ENCODE results near the gene MBD3. TPM values are rescaled to one million over a fixed set of nuclear protein-coding genes. Genes with fewer than 3 reads are reported as not detected.
"Not testable (repeated sequence)": the region's sequence is repeated elsewhere in the genome, so short reads cannot be mapped to it uniquely, and the experiment has no call there.

The MBD3 gene
- total RNA-seq, result 66.8 and 85.2 TPM in 2 replicates
- 19.8 and 27.6 TPM in 2 replicates for polyA plus RNA-seq
- 42.7 and 73.7 TPM in 2 replicates for polyA plus RNA-seq (2012)
- polyA minus RNA-seq (ENCODE audit: low replicate concordance), result 30.6 and 41.2 TPM in 2 replicates

- Histone ChIP-seq H3K4me1 (ENCODE audit: control insufficient read depth, extremely low read depth, insufficient read depth, low read length) (peaks cover 9% of the 10 kb centered on the region), H3K36me3 (ENCODE audit: control insufficient read depth, insufficient read depth, low read length) (peaks cover 9% of the 10 kb centered on the region), H3K4me3 (replicated peaks in 1 of 4; ENCODE audit: control extremely low read depth in 1 of 4, insufficient read depth in 1 of 4, low read depth in 3 of 4, low read length in 4 of 4) (peak within 1 kb of the TSS; percentile 81 to 92 (median 83)), H3K27ac (ENCODE audit: insufficient read depth, low read length) (peak within 1 kb of the TSS; percentile 84), H3K4me2 (ENCODE audit: extremely low read depth, insufficient read depth, low read length) (peak within 1 kb of the TSS; percentile 96), H2AFZ (ENCODE audit: low read length) (peak within 1 kb of the TSS; percentile 0), H3K9me3 (ENCODE audit: control insufficient read depth, insufficient read depth, low read depth, low read length) (no peaks in the 10 kb centered on the region), H4K20me1 (ENCODE audit: control insufficient read depth, extremely low read depth, insufficient read depth, low read length) (no peaks in the 10 kb centered on the region), H3K79me2 (ENCODE audit: control insufficient read depth, insufficient read depth, low read length) (peaks cover 38% of the 10 kb centered on the region), H3K27me3 (ENCODE audit: control insufficient read depth, insufficient read depth, low read length) (no peaks in the 10 kb centered on the region), H3K9ac (ENCODE audit: insufficient read depth, low read length) (peak within 1 kb of the TSS; percentile 92)
- peak; percentile 85 to 95 for DNase-seq (ENCODE audit: low read depth in 2 of 2)
- no peak for TF ChIP-seq EZH2 (IDR thresholded peaks at IDR 0.05; ENCODE audit: low read length, missing control alignments)
- no peak for TF ChIP-seq CTCF (conservative IDR thresholded peaks at IDR 0.05 in 1 of 2, IDR thresholded peaks at IDR 0.05 in 1 of 2; ENCODE audit: low read depth in 1 of 2, low read length in 2 of 2)
These were observed at the start of gene MBD3 for GRCh38 chr19:1592755-1593500. TSS of gene MBD3 (minus strand) at chr19:1592865. CDS start at chr19:1592631, 234 bp downstream.

- not testable (repeated sequence) for H4K20me1 ChIP-seq (ENCODE audit: control insufficient read depth, extremely low read depth, insufficient read depth, low read length); H3K4me3 ChIP-seq (replicated peaks in 1 of 4; ENCODE audit: control extremely low read depth in 1 of 4, insufficient read depth in 1 of 4, low read depth in 3 of 4, low read length in 4 of 4); H3K27ac ChIP-seq (ENCODE audit: insufficient read depth, low read length); H3K4me1 ChIP-seq (ENCODE audit: control insufficient read depth, extremely low read depth, insufficient read depth, low read length); H3K27me3 ChIP-seq (ENCODE audit: control insufficient read depth, insufficient read depth, low read length); H3K9ac ChIP-seq (ENCODE audit: insufficient read depth, low read length); DNase-seq (ENCODE audit: low read depth in 2 of 2); H2AFZ ChIP-seq (ENCODE audit: low read length); H3K4me2 ChIP-seq (ENCODE audit: extremely low read depth, insufficient read depth, low read length); H3K9me3 ChIP-seq (ENCODE audit: control insufficient read depth, insufficient read depth, low read depth, low read length)
- Histone ChIP-seq H3K36me3 (ENCODE audit: control insufficient read depth, insufficient read depth, low read length) (peaks cover 20% of the 10 kb centered on the region), H3K79me2 (ENCODE audit: control insufficient read depth, insufficient read depth, low read length) (peaks cover 16% of the 10 kb centered on the region)
These were observed 48.3 kb upstream of the MBD3 start for GRCh38 chr19:1640893-1641448.

- Histone ChIP-seq H3K79me2 (ENCODE audit: control insufficient read depth, insufficient read depth, low read length) (peaks cover 16% of the 10 kb centered on the region), H2AFZ (ENCODE audit: low read length) (no peak overlapping the region), H3K4me1 (ENCODE audit: control insufficient read depth, extremely low read depth, insufficient read depth, low read length) (no peaks in the 10 kb centered on the region), H3K9me3 (ENCODE audit: control insufficient read depth, insufficient read depth, low read depth, low read length) (no peaks in the 10 kb centered on the region), H3K4me3 (replicated peaks in 1 of 4; ENCODE audit: control extremely low read depth in 1 of 4, insufficient read depth in 1 of 4, low read depth in 3 of 4, low read length in 4 of 4) (no peak overlapping the region), H3K36me3 (ENCODE audit: control insufficient read depth, insufficient read depth, low read length) (peaks cover 17% of the 10 kb centered on the region), H4K20me1 (ENCODE audit: control insufficient read depth, extremely low read depth, insufficient read depth, low read length) (no peaks in the 10 kb centered on the region), H3K9ac (ENCODE audit: insufficient read depth, low read length) (no peak overlapping the region), H3K27ac (ENCODE audit: insufficient read depth, low read length) (no peak overlapping the region), H3K27me3 (ENCODE audit: control insufficient read depth, insufficient read depth, low read length) (no peaks in the 10 kb centered on the region), H3K4me2 (ENCODE audit: extremely low read depth, insufficient read depth, low read length) (no peak overlapping the region)
- no peak for DNase-seq (ENCODE audit: low read depth in 2 of 2)
- TF ChIP-seq CTCF (conservative IDR thresholded peaks at IDR 0.05 in 1 of 2, IDR thresholded peaks at IDR 0.05 in 1 of 2; ENCODE audit: low read depth in 1 of 2, low read length in 2 of 2) (no peak), EZH2 (IDR thresholded peaks at IDR 0.05; ENCODE audit: low read length, missing control alignments) (no peak)
These were observed 43.9 kb upstream of the MBD3 start for GRCh38 chr19:1636325-1637236.

Measured in fibroblast of lung (primary cell).